Putamen (tissue), 1 donor: ENCODE measurements around the gene RABGAP1L.
A peak's percentile ranks its signal among the peaks of the same experiment; 100 is the strongest.
"Not testable (repeated sequence)": the region's sequence is repeated elsewhere in the genome, so short reads cannot be mapped to it uniquely, and the experiment has no call there.

Experiments
- DNase-seq: peaks from one replicate; pipeline ENCODE4 v3.0.0-alpha.2; 2016; ENCODE audit warnings: low spot score

Gene RABGAP1L

GRCh38 chr1:174445351-174445750, 286.0 kb downstream of the RABGAP1L start:
- no peak for DNase-seq

GRCh38 chr1:174445817-174446216, 286.5 kb downstream of the RABGAP1L start:
- DNase-seq, result no peak

GRCh38 chr1:174447866-174448530, 288.7 kb downstream of the RABGAP1L start, which contains the start of gene GPR52:
Gene GPR52 (plus strand): TSS chr1:174447964. CDS start chr1:174448112, 148 bp downstream.
- peak; percentile 41 for DNase-seq

GRCh38 chr1:174448531-174448883, 289.2 kb downstream of the RABGAP1L start:
- DNase-seq, result no peak

GRCh38 chr1:174448974-174449373, 289.7 kb downstream of the RABGAP1L start:
- DNase-seq, result no peak

- no peak for DNase-seq
Measured at GRCh38 chr1:174451408-174451807, 292.1 kb downstream of the RABGAP1L start.

GRCh38 chr1:174465855-174466254, 306.5 kb downstream of the RABGAP1L start:
- no peak for DNase-seq

GRCh38 chr1:174466607-174467006, 307.3 kb downstream of the RABGAP1L start:
- no peak for DNase-seq

- no peak for DNase-seq
Measured at GRCh38 chr1:174469052-174469451, 309.7 kb downstream of the RABGAP1L start.

- no peak for DNase-seq
Measured at GRCh38 chr1:174469687-174470086, 310.4 kb downstream of the RABGAP1L start.

- DNase-seq, result no peak
Measured at GRCh38 chr1:174479281-174479680, 320.0 kb downstream of the RABGAP1L start.

- DNase-seq, result no peak
Measured at GRCh38 chr1:174480324-174480723, 321.0 kb downstream of the RABGAP1L start.

GRCh38 chr1:174491606-174492005, 332.3 kb downstream of the RABGAP1L start:
- DNase-seq, result no peak

GRCh38 chr1:174497478-174497877, 338.2 kb downstream of the RABGAP1L start:
- no peak for DNase-seq

GRCh38 chr1:174516755-174517154, 357.4 kb downstream of the RABGAP1L start:
- DNase-seq, result not testable (repeated sequence)

- no peak for DNase-seq
Measured at GRCh38 chr1:174519844-174520243, 360.5 kb downstream of the RABGAP1L start.

GRCh38 chr1:174531751-174532150, 372.4 kb downstream of the RABGAP1L start:
- DNase-seq, result no peak

GRCh38 chr1:174534789-174535188, 375.5 kb downstream of the RABGAP1L start:
- DNase-seq, result no peak

- no peak for DNase-seq
Measured at GRCh38 chr1:174535207-174535606, 375.9 kb downstream of the RABGAP1L start.

- DNase-seq, result not testable (repeated sequence)
Measured at GRCh38 chr1:174543421-174543820, 384.1 kb downstream of the RABGAP1L start.

- DNase-seq, result no peak
Measured at GRCh38 chr1:174550296-174550695, 391.0 kb downstream of the RABGAP1L start.

GRCh38 chr1:174556392-174556791, 397.1 kb downstream of the RABGAP1L start:
- no peak for DNase-seq

- DNase-seq, result no peak
Measured at GRCh38 chr1:174568551-174568950, 409.2 kb downstream of the RABGAP1L start.

GRCh38 chr1:174569240-174569639, 409.9 kb downstream of the RABGAP1L start:
- DNase-seq, result no peak
